DMS79 (cell line): ENCODE measurements around the gene UBAC2.
A peak's percentile ranks its signal among the peaks of the same experiment; 100 is the strongest.
"Not testable (repeated sequence)": the region's sequence is repeated elsewhere in the genome, so short reads cannot be mapped to it uniquely, and the experiment has no call there.

Source experiments
- DNase-seq: peaks from one replicate; lab custom pipeline; 2025; lab: John Stamatoyannopoulos, UW

UBAC2 gene

DNA sequence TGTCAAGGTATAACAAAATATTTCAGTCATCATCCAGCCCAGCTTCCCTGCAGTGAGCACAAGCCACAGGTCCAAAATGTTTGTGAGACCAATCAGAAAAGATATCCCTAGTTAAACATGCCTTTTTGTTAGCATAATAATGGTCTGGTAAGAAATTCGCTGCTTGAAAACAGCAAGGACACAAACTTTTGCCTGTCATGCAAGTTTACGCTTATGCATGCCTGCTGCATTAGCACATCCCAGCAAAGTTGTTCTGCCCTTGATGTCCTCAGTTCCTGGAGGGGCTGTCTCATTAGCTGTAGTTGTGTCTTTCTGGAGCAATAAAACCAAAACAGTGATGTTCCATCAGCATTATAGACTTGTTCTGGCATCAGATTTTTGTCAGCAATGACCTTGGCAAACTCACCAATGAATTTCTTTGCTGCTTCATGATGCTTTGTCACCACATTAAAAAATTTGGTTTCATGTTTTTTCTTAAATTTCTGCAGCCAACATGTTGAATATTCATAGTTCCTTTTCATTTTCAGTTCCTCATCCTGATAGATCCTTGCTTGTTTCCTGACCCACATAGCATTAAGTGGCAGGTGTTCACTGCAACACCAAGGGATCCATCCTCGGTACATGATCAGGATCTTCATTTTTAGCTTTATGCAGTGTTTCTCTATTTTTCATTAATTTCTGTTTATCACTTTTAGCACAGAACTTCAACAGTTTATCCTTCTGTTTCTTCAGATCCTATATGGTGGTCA, 178.5 kb downstream of the UBAC2 start:
- no peak for DNase-seq

DNA sequence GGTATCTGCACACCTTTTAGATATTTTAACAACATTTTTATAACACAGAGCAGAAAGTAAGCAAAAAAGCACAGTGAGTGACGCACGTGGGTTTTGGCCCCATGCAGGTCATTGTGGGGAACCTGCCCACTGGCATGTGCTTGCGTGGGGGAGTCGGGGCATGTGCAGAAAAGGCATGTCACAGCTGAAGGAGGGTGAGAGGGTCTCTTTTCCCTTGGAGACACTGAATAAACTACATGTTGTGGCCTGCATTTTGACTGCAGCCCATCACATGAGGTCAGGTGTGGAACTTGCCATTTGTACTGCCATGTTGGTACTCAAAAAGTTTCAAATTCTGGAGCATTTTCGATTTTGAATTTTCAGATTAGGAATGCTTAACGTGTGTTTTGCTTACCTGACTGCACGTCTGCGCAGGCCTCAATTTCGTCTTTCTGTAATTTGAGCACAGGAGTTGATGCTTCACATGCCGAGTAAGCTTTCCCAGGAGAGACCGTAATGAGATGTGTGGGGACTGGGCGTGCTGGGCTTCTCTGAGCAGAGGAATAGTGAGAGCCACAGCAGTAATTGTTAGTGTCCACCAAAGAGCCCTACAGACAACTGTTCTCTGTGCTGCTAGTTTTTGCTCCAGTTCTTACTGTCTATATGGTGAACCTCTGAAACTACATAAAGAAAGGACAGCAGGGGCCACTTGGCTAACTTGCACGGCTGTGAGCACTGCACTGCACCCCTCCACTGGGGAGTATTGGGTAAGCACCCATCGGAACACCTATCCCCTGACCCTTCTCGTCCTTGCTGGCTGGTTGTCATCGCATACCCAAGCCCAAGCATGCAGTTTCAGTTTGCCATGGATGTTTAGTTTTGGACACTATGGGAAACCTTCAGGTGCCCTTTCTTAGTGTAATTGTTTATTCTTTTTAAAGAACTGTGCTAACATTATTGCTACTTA, 179.5 kb downstream of the UBAC2 start:
- no peak for DNase-seq

DNA sequence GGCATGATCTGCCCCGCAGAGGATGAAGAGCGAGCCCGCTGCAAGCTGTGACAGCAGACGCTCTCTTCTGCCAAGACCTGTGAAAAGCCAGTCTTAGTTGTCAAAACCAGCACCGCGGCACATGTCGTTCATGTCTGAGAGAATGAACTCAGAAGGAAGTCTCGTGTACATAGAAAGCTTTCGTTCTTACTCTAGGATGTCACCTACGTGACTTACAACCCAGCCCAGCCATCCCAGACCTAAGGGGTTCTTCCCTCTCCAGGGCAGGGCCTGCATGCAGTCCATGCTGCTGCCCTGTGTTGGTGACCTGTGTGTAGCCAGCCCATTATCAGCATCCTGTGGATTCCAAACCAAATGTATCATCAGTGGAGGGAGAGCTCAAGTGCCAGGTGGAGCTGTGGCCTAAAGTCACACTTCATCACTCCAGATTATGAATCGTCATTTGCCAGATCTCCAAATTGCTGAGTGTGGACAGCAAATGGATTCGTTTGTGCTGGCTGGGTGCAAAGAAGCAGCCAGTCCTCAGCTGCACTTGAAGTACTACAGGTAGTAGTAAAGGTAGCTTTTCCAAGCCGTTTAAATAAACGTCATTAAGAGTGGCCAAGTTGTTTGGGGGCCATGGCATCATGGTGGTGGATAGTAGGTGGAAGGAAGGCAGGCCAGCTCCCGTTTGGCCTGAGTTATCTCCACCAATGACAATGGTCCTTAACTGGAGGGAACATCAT, 180.4 kb downstream of the UBAC2 start:
- no peak for DNase-seq

DNA sequence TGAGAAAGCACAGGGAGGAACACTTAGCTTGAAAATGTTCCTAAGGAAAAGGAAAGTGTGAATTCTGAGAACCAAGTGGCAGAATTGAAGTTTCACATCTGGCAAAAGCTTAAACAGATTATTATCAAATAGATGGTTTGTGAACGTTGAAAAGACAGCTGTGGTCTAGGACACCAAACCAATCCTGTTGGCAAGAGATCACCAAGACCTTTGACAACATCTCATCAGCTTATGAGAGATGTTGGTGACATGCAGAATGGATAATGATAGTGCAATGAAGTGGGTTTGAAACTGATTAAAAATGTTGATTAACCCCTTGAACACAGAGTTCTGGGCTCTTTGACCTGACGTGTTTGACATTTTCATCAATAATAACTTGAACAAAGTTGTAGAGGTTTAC, 181.1 kb downstream of the UBAC2 start:
- DNase-seq, result no peak

GRCh38 chr13:99382428-99383133, 181.9 kb downstream of the UBAC2 start:
- no peak for DNase-seq

- no peak for DNase-seq
These were observed 182.9 kb downstream of the UBAC2 start for GRCh38 chr13:99383511-99383921.

- no peak for DNase-seq
These were observed 183.3 kb downstream of the UBAC2 start for GRCh38 chr13:99383946-99384345.

- DNase-seq, result no peak
These were observed 183.8 kb downstream of the UBAC2 start for GRCh38 chr13:99384468-99384867.

GRCh38 chr13:99385161-99385560, 184.5 kb downstream of the UBAC2 start:
- no peak for DNase-seq

GRCh38 chr13:99385940-99386339, 185.3 kb downstream of the UBAC2 start:
- DNase-seq, result peak; percentile 42

DNA sequence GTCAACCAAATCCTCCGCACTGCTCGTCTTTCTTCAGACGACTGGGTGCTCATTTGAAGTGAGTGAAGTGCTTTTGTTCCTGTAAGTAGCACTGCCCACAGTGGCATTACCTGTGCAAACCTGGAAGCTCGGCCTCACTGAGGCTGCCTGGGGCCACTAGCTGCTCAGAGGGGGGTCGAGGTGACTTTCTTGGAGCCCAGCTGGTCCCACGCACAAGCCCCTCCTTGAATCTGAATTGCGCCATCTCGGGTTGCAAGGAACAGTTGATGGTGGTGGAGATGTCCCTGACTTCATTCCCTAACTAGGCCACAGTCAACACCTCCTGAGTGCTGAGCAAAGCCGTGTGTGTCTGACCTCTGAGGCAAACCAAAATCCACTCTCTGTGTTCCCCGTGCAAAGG, 185.8 kb downstream of the UBAC2 start:
- peak; percentile 50 for DNase-seq

DNA sequence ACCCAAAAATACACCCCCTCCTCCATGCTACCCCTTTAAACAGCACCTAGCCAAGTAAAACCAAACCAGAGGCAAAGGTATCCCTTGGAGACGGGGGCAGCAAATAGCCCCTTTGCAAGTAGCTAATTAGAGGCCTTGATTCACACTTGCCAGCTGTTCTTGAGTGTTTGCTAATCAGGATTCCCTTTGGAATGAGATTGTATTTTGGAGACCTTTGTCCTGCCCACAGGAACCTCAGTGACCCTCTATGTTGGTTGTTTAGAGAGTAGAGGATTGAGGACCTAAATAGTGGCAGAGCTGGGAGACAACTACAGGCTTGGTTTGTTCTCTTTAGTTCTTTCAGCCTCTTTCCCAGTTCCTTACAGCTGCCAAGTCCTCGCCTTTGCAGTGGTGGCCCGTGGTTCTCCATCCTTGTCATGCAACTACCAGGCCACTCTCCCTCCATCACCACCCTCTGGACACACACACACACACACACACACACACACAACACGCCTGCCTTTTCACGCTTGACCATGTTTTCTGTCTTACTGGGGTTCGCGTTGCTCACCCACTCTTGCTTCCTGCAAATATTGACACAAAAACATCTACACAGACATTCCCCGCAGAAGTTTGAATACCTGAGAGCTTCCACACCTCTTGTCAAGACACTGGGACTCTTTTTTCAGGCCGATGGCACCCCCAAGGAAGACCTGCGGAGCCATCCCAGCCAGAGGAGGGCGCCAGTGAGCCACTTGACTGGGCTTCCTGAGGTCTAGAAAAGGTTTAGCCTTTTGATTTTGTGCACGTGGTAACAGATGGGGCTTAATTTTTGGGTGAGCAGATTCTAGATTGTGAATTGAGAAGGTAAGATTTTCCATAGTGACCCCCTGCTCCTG, 186.5 kb downstream of the UBAC2 start:
- no peak for DNase-seq

GRCh38 chr13:99388334-99388923, 187.8 kb downstream of the UBAC2 start:
- DNase-seq, result no peak

- DNase-seq, result not testable (repeated sequence)
These were observed 188.4 kb downstream of the UBAC2 start for GRCh38 chr13:99389094-99389493.

GRCh38 chr13:99389520-99390304, 189.1 kb downstream of the UBAC2 start:
- DNase-seq, result no peak

DNA sequence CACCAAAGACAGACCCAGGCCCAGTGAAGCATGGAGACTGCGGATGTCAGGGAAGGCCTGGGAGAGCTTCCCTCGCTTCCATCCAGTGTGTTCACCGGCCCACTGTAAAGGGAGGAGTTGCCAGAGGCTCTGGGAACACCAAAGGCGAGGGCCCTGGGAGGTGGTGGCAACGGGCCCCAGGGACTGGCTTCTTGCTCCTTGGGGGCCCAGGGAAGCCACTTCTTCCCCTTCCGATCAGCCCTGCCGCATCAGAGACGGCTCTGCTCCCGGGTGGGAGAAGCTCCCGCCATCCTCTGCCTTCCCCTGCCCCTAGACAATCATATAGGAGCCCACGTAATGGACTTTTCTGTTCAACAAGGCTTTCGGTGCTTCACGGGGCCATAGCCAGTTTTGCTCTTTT, 189.9 kb downstream of the UBAC2 start:
- no peak for DNase-seq

- no peak for DNase-seq
These were observed 191.3 kb downstream of the UBAC2 start for GRCh38 chr13:99391781-99392469.

- DNase-seq, result no peak
These were observed 191.9 kb downstream of the UBAC2 start for GRCh38 chr13:99392470-99393135.
